Dermis blood vessel endothelial cell (primary cell): ENCODE measurements around the gene RBM38. TPM values are rescaled to one million over a fixed set of nuclear protein-coding genes. Genes with fewer than 3 reads are reported as not detected.
A peak's percentile ranks its signal among the peaks of the same experiment; 100 is the strongest.

Source experiments
- DNase-seq: peaks from one replicate; pipeline ENCODE4 v3.0.0; 2010
- total RNA-seq: library from RNA; depleted of rRNA; stranded (reverse); fragments of >200 nt; gene quantifications from 2 replicates; pipeline ENCODE4 v1.2.3, GENCODE V29; 2014

RBM38 gene
- total RNA-seq, 1 donor from 2014 or later = 13.8 TPM

GRCh38 chr20:57456116-57456515, 64.9 kb downstream of the RBM38 start:
- DNase-seq = no peak

- DNase-seq = peak; percentile 10
Observed at GRCh38 chr20:57457243-57458095, 66.3 kb downstream of the RBM38 start.

GRCh38 chr20:57458400-57459160, 67.4 kb downstream of the RBM38 start:
- DNase-seq = no peak

Other genes starting within 250 kb of the RBM38 start
- not detected in 2 replicates for gene BMP7, start 124.8 kb upstream of the RBM38 start, total RNA-seq
- gene SPO11, start 61.6 kb upstream of the RBM38 start, total RNA-seq = not detected in 2 replicates
- gene RAE1, start 40.1 kb upstream of the RBM38 start, total RNA-seq = 41.4 and 56.3 TPM in 2 replicates
- not detected in 2 replicates for gene CTCFL, start 133.7 kb downstream of the RBM38 start, total RNA-seq
- gene PCK1, start 169.7 kb downstream of the RBM38 start, total RNA-seq = not detected in 2 replicates
- not detected in 2 replicates for gene ZBP1, start 229.0 kb downstream of the RBM38 start, total RNA-seq